Brain microvascular endothelial cell (primary cell): ENCODE results near the gene UACA.

Experiments
- DNase-seq: peaks from one replicate; pipeline ENCODE4 v3.0.0-alpha.2; 2020
- H3K27ac ChIP-seq: fragments of 250-450 bp; sonication (Bioruptor Pico); 2 replicates; pipeline ENCODE4 v1.5.1; 2020; ENCODE audit warnings: mild to moderate bottlenecking, moderate library complexity
- H3K27me3 ChIP-seq: fragments of 250-450 bp; sonication (Bioruptor Pico); replicated peaks from 2 replicates; pipeline ENCODE4 v1.5.1; 2020; ENCODE audit warnings: mild to moderate bottlenecking
- H3K36me3 ChIP-seq: fragments of 250-450 bp; sonication (Bioruptor Pico); replicated peaks from 2 replicates; pipeline ENCODE4 v1.5.1; 2020; ENCODE audit warnings: mild to moderate bottlenecking
- H3K4me3 ChIP-seq: 2 replicates; pipeline ENCODE4 v1.5.1; 2011; ENCODE audit warnings: low read depth, mild to moderate bottlenecking, control low read depth, low read length, moderate library complexity
- CTCF ChIP-seq: IDR thresholded peaks from 2 replicates; pipeline ENCODE4 v1.5.1; 2011; ENCODE audit warnings: low read depth, mild to moderate bottlenecking, moderate library complexity, low read length, control low read depth, inconsistent platforms; ENCODE audit errors: missing control alignments
- in situ Hi-C: cut with HindIII; loops from 2 replicates; pipeline ENCODE4 v1.10.0; 2017; ENCODE audit warnings: low sequenced_read_pairs, low pct_ligation_motif_present

Gene UACA

DNA sequence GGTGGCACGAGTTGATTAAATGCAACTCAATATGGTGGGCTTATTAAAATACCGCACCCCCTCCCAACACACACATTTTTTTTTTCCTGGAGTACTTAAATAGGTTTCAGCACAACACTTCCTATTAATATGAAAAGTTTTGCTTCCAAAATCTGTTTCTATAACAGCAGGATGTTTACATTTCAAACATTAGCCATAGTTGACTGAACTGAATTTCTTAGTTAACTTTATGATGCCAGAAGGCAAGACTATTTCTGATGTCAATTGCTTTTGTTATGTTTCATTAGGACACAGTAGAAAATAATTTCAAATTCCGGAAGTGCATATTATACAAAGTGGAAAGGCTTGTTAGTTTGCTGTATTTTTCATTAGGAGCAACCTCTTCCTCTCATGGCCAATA is 104.7 kb downstream of the UACA start:
- peaks cover 62% of the 10 kb centered on the region for H3K36me3 ChIP-seq
- no peak for DNase-seq
- no peak overlapping the region for H3K4me3 ChIP-seq
- H3K27me3 ChIP-seq: no peaks in the 10 kb centered on the region
- H3K27ac ChIP-seq: no peak overlapping the region
- in situ Hi-C loops: no loop called here
- TF ChIP-seq CTCF: no peak

DNA sequence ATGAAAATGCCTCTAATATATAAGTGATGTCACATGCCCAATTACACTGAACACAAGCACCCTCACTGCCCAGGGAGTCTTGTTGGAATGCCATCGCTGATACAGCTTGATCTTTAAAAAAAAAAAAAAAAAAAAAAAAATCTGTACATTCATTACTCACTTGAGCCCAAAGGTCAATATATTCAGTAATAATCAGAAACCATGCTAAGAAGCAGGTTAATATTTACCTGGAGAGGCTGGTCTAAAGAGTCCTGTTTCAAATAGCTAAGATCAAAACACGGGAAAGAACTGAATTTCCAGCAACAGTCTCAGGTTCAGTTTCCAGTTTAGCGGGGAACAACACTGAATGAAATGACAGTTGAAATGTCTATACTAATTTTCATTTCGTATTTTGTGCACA is 109.9 kb downstream of the UACA start:
- in situ Hi-C loops: no loop called here
- DNase-seq: no peak
- Histone ChIP-seq H3K4me3 (no peak overlapping the region), H3K27me3 (no peaks in the 10 kb centered on the region), H3K36me3 (peaks cover 33% of the 10 kb centered on the region), H3K27ac (no peak overlapping the region)
- no peak for TF ChIP-seq CTCF

DNA sequence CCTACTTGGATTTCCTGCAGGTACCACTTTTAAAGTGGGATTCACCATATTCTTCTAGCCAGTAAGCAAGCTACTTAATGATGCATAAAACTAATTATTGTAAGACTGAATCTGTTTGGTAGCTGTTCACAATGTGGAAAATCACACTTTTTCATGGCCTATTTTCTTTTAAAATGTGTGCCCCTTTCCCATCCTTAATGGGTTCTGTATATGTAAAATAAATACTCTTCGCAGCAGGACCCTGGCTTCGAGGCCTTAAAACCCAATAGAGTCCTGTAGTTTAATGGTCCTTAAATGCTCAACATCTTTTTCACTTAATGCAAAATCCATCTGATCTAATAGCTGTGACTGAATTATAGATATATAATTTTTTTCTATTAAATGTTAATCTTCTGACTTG is 111.0 kb downstream of the UACA start:
- TF ChIP-seq CTCF: no peak
- in situ Hi-C loops: no loop called here
- peaks cover 30% of the 10 kb centered on the region for H3K36me3 ChIP-seq

DNA sequence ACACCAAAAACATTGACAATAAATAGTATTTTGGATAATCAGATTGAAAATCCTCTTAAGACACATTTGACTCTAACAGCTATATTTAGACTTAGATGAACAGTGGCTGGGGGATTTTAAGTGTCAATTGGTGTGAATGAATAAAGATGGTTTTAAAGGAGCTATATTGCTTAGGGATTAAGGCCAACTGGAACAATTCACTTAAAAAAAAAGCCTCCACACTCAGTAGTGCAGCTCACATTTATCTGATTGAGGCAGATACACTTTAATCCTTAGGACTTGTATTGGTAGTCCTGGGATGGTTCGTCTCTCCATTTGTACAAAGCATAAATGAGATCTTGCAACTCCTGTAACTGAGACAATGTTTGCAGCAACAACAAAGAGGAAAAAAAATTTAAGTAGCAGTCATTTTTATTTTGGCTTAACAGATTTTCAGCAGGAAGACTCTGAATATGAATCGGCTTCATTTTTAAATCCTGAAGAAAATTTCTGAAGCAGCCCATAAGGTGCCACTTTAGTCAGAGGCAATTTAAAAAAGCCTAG is 112.0 kb downstream of the UACA start:
- no peaks in the 10 kb centered on the region for H3K27me3 ChIP-seq
- DNase-seq: no peak
- H3K27ac ChIP-seq: no peak overlapping the region
- no peak overlapping the region for H3K4me3 ChIP-seq
- peaks cover 20% of the 10 kb centered on the region for H3K36me3 ChIP-seq
- in situ Hi-C loops: no loop called here
- no peak for TF ChIP-seq CTCF

More for the DNA sequence above, 111.0 kb downstream of the UACA start:
- no peak for DNase-seq
- no peaks in the 10 kb centered on the region for H3K27me3 ChIP-seq
- H3K4me3 ChIP-seq: no peak overlapping the region
- H3K27ac ChIP-seq: no peak overlapping the region

GRCh38 chr15:70650567-70651302 is 112.6 kb downstream of the UACA start:
- H3K4me3 ChIP-seq: no peak overlapping the region
- H3K36me3 ChIP-seq: peaks cover 18% of the 10 kb centered on the region
- TF ChIP-seq CTCF: no peak
- no peak overlapping the region for H3K27ac ChIP-seq
- H3K27me3 ChIP-seq: no peaks in the 10 kb centered on the region
- no peak for DNase-seq
- in situ Hi-C loops: no loop called here

DNA sequence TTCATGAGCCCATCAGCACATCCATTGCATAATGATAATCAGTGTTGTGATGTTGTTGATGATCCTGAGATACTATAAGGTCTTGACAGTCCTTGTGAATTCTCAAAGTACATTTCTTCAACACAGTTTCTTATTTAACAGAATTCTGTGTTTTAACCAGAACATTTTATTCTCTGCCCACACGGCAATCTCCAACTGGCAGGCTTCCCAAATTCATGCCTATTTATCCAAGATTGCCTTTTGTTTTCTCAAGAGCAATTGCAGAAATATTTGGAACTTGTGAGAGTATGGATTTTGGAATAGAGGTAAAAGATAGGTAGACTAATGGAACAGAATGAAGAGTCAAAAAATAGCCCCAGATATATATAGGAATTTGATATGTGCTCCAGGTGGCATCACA is 116.0 kb downstream of the UACA start:
- Histone ChIP-seq H3K27me3 (no peaks in the 10 kb centered on the region), H3K27ac (no peak overlapping the region), H3K4me3 (no peak overlapping the region), H3K36me3 (peaks cover 3% of the 10 kb centered on the region)
- no peak for DNase-seq
- in situ Hi-C loops: no loop called here
- no peak for TF ChIP-seq CTCF
